Vagina (tissue), 2 donors: ENCODE data around the gene RASGRP3. TPM values are rescaled to one million over a fixed set of nuclear protein-coding genes. Genes with fewer than 3 reads are reported as not detected.

Experiments used
- DNase-seq, 2 donors: peaks; one replicate each; pipeline ENCODE4 v3.0.0-alpha.2; 2017; ENCODE audit errors: extremely low spot score in 2 of 2
- H3K27ac ChIP-seq: fragments of 200-600 bp; sonication (generic); one replicate; pipeline ENCODE4 v1.5.1; 2019
- H3K27me3 ChIP-seq: fragments of 200-600 bp; sonication (generic); one replicate; pipeline ENCODE4 v1.5.1; 2019
- H3K36me3 ChIP-seq, 2 donors: fragments of 200-600 bp; sonication (generic); one replicate each; pipeline ENCODE4 v1.5.1; 2017 to 2019
- H3K4me1 ChIP-seq: fragments of 200-600 bp; sonication (generic); one replicate; pipeline ENCODE4 v1.5.1; 2019
- H3K4me3 ChIP-seq, 2 donors: fragments of 200-600 bp; sonication (generic); 1 replicate in 1 of 2; 2 replicates in 1 of 2; pipeline ENCODE4 v1.5.1; 2016 to 2019
- H3K9me3 ChIP-seq: fragments of 200-600 bp; sonication (generic); one replicate; pipeline ENCODE4 v1.5.1; 2019
- CTCF ChIP-seq, 3 experiments: fragments of 450-650 bp in 2 of 3; fragments of 200-600 bp in 1 of 3; sonication (generic) in 1 of 3; IDR thresholded peaks; one replicate each; pipeline ENCODE4 v1.5.1; 2017 to 2019; ENCODE audit warnings: antibody characterized with exemption in 3 of 3, mild to moderate bottlenecking in 2 of 3, moderate library complexity in 2 of 3
- POLR2A ChIP-seq, 2 donors: fragments of 450-650 bp; IDR thresholded peaks; one replicate each; pipeline ENCODE4 v1.6.1; 2017; ENCODE audit warnings: antibody characterized with exemption in 2 of 2, mild to moderate bottlenecking in 2 of 2, moderate library complexity in 2 of 2
- POLR2AphosphoS5 ChIP-seq, 2 donors: sonication (generic); formaldehyde crosslinking; IDR thresholded peaks; one replicate each; pipeline ENCODE4 v1.9.0; 2017; ENCODE audit warnings: antibody characterized with exemption in 2 of 2, mild to moderate bottlenecking in 2 of 2, low read depth in 1 of 2; ENCODE audit not compliant: insufficient read depth in 1 of 2
- intact Hi-C: fragments of 100-400 bp; cut with DNase I; formaldehyde crosslinking; loops from one replicate; pipeline ENCODE4 v1.15.1; 2023
- total RNA-seq: library from RNA; depleted of rRNA; stranded (reverse); fragments of >200 nt; gene quantifications from one replicate; pipeline ENCODE4 v1.2.3, GENCODE V29; 2016

The RASGRP3 gene
- total RNA-seq, 1 donor from 2014 or later, result 4.2 TPM

- H3K36me3 ChIP-seq, result peaks cover 0 to 57% of the 10 kb centered on the region in 2 donors
- no peak for TF ChIP-seq POLR2AphosphoS5 (IDR thresholded peaks at IDR 0.05; ENCODE audit: insufficient read depth in 1 of 2, low read depth in 1 of 2)
- TF ChIP-seq CTCF (IDR thresholded peaks at IDR 0.05), result no peak
- TF ChIP-seq POLR2A (IDR thresholded peaks at IDR 0.05), result no peak
- no peaks in the 10 kb centered on the region for H3K9me3 ChIP-seq
- no peak overlapping the region for H3K4me3 ChIP-seq
- intact Hi-C loops, result no loop called here
- H3K4me1 ChIP-seq, result peaks cover 15% of the 10 kb centered on the region
- H3K27ac ChIP-seq, result no peak overlapping the region
- DNase-seq, result no peak
- no peaks in the 10 kb centered on the region for H3K27me3 ChIP-seq
Measured at GRCh38 chr2:33589444-33589843, 113.0 kb downstream of the RASGRP3 start.

GRCh38 chr2:33595385-33595784 is 118.9 kb downstream of the RASGRP3 start:
- H3K27ac ChIP-seq, result no peak overlapping the region
- no peak for DNase-seq
- H3K9me3 ChIP-seq, result no peaks in the 10 kb centered on the region
- no peak for TF ChIP-seq POLR2A (IDR thresholded peaks at IDR 0.05)
- H3K4me3 ChIP-seq, result no peak overlapping the region
- H3K36me3 ChIP-seq, result peaks cover 0 to 22% of the 10 kb centered on the region in 2 donors
- H3K4me1 ChIP-seq, result peaks cover 28% of the 10 kb centered on the region
- no peaks in the 10 kb centered on the region for H3K27me3 ChIP-seq
- intact Hi-C loops, result no loop called here

- no peaks in the 10 kb centered on the region for H3K9me3 ChIP-seq
- peaks cover 0 to 14% of the 10 kb centered on the region in 2 donors for H3K36me3 ChIP-seq
- no peak overlapping the region for H3K27ac ChIP-seq
- H3K4me1 ChIP-seq, result peaks cover 28% of the 10 kb centered on the region
- intact Hi-C loops, result no loop called here
- H3K4me3 ChIP-seq, result no peak overlapping the region
- DNase-seq, result no peak
- TF ChIP-seq CTCF (IDR thresholded peaks at IDR 0.05), result no peak
- TF ChIP-seq POLR2A (IDR thresholded peaks at IDR 0.05), result no peak
- no peak for TF ChIP-seq POLR2AphosphoS5 (IDR thresholded peaks at IDR 0.05; ENCODE audit: insufficient read depth in 1 of 2, low read depth in 1 of 2)
- no peaks in the 10 kb centered on the region for H3K27me3 ChIP-seq
Measured at GRCh38 chr2:33597026-33597425, 120.6 kb downstream of the RASGRP3 start.

- Histone ChIP-seq H3K9me3 (no peaks in the 10 kb centered on the region), H3K4me3 (peak overlapping the region; percentile 70 to 82), H3K36me3 (peaks cover 0 to 7% of the 10 kb centered on the region in 2 donors), H3K27ac (peak overlapping the region; percentile 51), H3K27me3 (no peaks in the 10 kb centered on the region), H3K4me1 (peaks cover 28% of the 10 kb centered on the region)
- TF ChIP-seq POLR2A (IDR thresholded peaks at IDR 0.05) (no peak), CTCF (IDR thresholded peaks at IDR 0.05) (no peak), POLR2AphosphoS5 (IDR thresholded peaks at IDR 0.05; ENCODE audit: insufficient read depth in 1 of 2, low read depth in 1 of 2) (no peak)
- no peak for DNase-seq
- intact Hi-C loops, result no loop called here
Measured at GRCh38 chr2:33598561-33599174, 122.2 kb downstream of the RASGRP3 start.

- H3K27ac ChIP-seq, result peak within 1 kb of the TSS; percentile 51
- no peaks in the 10 kb centered on the region for H3K9me3 ChIP-seq
- intact Hi-C loops, result no loop called here
- peaks cover 0 to 5% of the 10 kb centered on the region in 2 donors for H3K36me3 ChIP-seq
- no peaks in the 10 kb centered on the region for H3K27me3 ChIP-seq
- peak within 1 kb of the TSS; percentile 70 to 82 for H3K4me3 ChIP-seq
- TF ChIP-seq POLR2AphosphoS5 (IDR thresholded peaks at IDR 0.05; ENCODE audit: insufficient read depth in 1 of 2, low read depth in 1 of 2) (peak; percentile 92 to 98), POLR2A (IDR thresholded peaks at IDR 0.05) (peak in 1 of 2 donors; percentile 23), CTCF (IDR thresholded peaks at IDR 0.05) (no peak)
- peaks cover 28% of the 10 kb centered on the region for H3K4me1 ChIP-seq
- peak; percentile 98 to 99 for DNase-seq
Measured at GRCh38 chr2:33599175-33599942, 122.9 kb downstream of the RASGRP3 start, which contains the start of gene FAM98A. FAM98A (minus strand) TSS chr2:33599299; CDS start chr2:33599221, 78 bp downstream.
